Endometrial microvascular endothelial cells (primary cell): ENCODE data around the gene ADSS1. TPM values are rescaled to one million over a fixed set of nuclear protein-coding genes. Genes with fewer than 3 reads are reported as not detected.

Experiments used
- in situ Hi-C: cut with HindIII; loops from 2 replicates; pipeline ENCODE4 v1.10.0; 2017; ENCODE audit warnings: low sequenced_read_pairs, low pct_unique_long_range_greater_than_20kb; ENCODE audit errors: inconsistent ontology term
- total RNA-seq: library from RNA; depleted of rRNA; stranded (reverse); fragments of >200 nt; gene quantifications from one replicate; pipeline ENCODE4 v1.2.3, GENCODE V29; 2015; ENCODE audit errors: inconsistent ontology term

ADSS1 gene
- total RNA-seq, 1 donor from 2014 or later: not detected

GRCh38 chr14:104686624-104687517, 37.2 kb upstream of the ADSS1 start:
- in situ Hi-C loops: no loop called here

- in situ Hi-C loops: no loop called here
Observed at GRCh38 chr14:104687601-104688504, 36.2 kb upstream of the ADSS1 start.

DNA sequence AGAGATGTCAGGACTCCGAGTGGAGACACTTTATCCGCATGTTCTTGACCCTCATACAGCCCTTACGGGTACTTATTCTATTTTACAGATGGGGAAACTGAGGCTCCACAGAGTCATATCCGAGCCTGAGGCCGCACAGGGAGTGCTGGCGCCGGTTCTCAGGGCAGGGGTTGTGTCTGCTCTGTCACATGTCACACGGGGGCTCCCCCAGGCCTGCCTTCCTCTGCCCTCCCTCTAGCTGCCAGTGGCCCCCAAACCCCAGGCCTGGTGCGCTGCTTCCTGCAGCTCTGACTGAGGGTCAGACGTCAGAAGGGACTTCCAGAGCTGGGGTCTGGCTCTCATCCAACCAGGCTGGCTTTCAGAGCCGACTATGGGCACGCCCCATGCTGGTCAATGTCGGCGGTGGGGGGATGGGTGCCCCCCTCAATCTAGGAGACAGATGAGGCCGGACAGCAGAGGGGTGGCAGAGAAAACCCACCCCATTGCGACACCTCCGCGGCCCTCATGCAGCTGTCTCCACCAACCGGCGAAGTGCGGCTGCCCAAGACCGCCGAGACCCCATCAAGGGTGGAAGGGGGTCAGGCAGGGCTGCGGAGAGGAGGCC, 35.4 kb upstream of the ADSS1 start:
- in situ Hi-C loops: no loop called here

GRCh38 chr14:104689109-104689880, 34.7 kb upstream of the ADSS1 start, which contains the start of gene INF2:
INF2 (plus strand) TSS chr14:104689618; CDS start chr14:104701366, 11,748 bp downstream.
- in situ Hi-C loops: no loop called here

GRCh38 chr14:104689881-104690711, 33.9 kb upstream of the ADSS1 start:
- in situ Hi-C loops: no loop called here

GRCh38 chr14:104690861-104691455, 33.1 kb upstream of the ADSS1 start:
- in situ Hi-C loops: no loop called here

- in situ Hi-C loops: no loop called here
Observed at GRCh38 chr14:104691546-104692260, 32.3 kb upstream of the ADSS1 start.

- in situ Hi-C loops: no loop called here
Observed at GRCh38 chr14:104692261-104692938, 31.6 kb upstream of the ADSS1 start.

DNA sequence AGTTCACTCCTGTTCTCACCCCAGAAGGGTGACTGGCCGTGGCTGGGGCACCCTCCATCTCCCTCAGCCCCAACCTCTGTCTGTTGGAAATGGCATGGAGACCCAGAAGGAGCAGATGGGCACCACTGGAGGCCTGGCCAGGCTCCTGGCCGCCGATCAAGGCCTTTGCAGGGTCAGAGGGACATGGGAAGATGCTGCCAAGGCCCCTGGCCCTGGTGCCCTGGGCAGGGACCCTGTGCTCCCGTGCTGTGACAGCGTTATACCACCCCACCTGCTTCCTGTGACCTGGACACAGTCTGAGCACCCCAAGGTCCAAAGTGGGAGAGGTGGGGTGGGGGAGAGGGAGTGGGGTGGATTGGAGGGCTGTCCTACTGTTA, 31.1 kb upstream of the ADSS1 start:
- in situ Hi-C loops: no loop called here

GRCh38 chr14:104693482-104694431, 30.3 kb upstream of the ADSS1 start:
- in situ Hi-C loops: no loop called here

GRCh38 chr14:104694475-104694950, 29.5 kb upstream of the ADSS1 start:
- in situ Hi-C loops: no loop called here

- in situ Hi-C loops: no loop called here
Observed at GRCh38 chr14:104694991-104695659, 28.9 kb upstream of the ADSS1 start.

DNA sequence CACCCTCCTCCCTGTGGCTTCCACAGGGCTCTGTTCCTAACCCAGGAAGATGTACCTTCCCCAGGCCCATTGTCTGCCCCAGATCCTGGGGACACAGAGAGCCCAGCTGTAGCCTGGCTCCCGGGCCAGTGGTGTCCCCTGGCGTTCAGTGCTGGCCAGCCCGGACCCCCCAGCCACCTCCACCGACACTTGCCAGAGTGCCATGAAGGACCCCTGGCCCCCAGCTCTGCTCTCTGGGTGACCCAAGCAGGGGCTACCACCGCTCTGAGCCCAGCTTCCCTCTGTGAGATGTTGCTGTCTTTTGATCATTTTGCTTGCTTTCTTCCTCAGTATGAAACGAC, 28.4 kb upstream of the ADSS1 start:
- in situ Hi-C loops: no loop called here

GRCh38 chr14:104696671-104697316, 27.2 kb upstream of the ADSS1 start:
- in situ Hi-C loops: no loop called here
